AG04449 (cell line): ENCODE data around the gene MEGF11.

Experiments
- CTCF ChIA-PET: fragments of 350-600 bp; formaldehyde crosslinking; extraction: SDS; loops from one replicate; lab custom pipeline; 2021; ENCODE audit warnings: antibody characterized with exemption; lab: Yijun Ruan, JAX
- POLR2A ChIA-PET: fragments of 400-600, 350-600 bp; formaldehyde crosslinking; extraction: SDS; loops from one replicate; lab custom pipeline; 2020; ENCODE audit warnings: antibody characterized with exemption, inconsistent platforms; lab: Yijun Ruan, JAX
- DNase-seq: peaks from one replicate; pipeline ENCODE4 v3.0.0-alpha.2; 2010; ENCODE audit warnings: low read depth, low spot score
- H3K4me3 ChIP-seq: 2 replicates; pipeline ENCODE4 v1.5.1; 2011; ENCODE audit warnings: low read depth, mild to moderate bottlenecking, control low read depth, low read length
- TF ChIP-seq, protein P1 (sequence below): IDR thresholded peaks from one replicate; pipeline ENCODE4 v1.5.1; 2011; ENCODE audit warnings: mild to moderate bottlenecking, moderate library complexity, low read length, control low read depth, inconsistent platforms; ENCODE audit not compliant: insufficient read depth; ENCODE audit errors: missing control alignments

The MEGF11 gene

DNA sequence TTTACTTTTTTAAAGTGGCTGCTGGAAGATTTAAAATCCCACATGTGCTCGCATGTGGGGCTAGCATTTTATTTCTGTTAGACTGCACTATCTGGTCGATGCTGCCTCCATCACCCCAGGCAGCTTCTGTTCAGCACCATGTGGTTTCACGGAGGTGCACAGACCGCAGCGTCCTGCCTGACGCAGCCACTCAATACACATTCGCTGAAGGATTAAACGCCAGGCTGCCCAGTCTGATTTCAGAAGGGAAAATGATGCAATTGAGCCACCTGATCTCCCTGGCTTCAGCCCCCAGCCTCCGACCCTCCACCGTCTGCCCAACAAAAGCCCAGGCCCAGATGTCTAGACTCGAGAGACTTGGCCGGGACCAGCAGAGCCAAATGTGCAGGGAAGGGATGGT lies 84.5 kb downstream of the MEGF11 start:
- CTCF ChIA-PET: no interaction called here
- H3K4me3 ChIP-seq: no peak overlapping the region
- TF ChIP-seq, protein P1, sequence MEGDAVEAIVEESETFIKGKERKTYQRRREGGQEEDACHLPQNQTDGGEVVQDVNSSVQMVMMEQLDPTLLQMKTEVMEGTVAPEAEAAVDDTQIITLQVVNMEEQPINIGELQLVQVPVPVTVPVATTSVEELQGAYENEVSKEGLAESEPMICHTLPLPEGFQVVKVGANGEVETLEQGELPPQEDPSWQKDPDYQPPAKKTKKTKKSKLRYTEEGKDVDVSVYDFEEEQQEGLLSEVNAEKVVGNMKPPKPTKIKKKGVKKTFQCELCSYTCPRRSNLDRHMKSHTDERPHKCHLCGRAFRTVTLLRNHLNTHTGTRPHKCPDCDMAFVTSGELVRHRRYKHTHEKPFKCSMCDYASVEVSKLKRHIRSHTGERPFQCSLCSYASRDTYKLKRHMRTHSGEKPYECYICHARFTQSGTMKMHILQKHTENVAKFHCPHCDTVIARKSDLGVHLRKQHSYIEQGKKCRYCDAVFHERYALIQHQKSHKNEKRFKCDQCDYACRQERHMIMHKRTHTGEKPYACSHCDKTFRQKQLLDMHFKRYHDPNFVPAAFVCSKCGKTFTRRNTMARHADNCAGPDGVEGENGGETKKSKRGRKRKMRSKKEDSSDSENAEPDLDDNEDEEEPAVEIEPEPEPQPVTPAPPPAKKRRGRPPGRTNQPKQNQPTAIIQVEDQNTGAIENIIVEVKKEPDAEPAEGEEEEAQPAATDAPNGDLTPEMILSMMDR: no peak
- no peak for DNase-seq
- POLR2A ChIA-PET: no interaction called here

DNA sequence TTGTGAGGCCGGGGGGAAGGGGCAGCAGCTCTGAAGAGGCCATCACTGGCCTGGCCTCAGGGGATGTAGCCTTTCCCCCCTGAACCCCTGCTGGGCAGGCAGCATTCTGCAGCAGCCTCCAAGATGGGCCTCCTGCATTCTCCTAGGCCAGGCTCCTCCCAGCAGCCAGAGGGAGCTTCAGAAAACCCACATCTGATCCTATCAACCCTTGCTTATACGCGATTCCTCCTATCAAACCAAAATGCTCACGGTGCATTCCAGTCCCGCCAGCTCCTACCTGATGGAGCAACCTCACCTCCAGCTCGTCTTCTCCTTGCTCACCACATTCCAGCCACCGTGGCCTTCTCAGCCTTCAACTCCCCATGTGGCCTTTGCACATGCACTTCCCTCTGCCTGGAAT lies 85.7 kb downstream of the MEGF11 start:
- TF ChIP-seq, protein P1: no peak
- CTCF ChIA-PET: no interaction called here
- POLR2A ChIA-PET: no interaction called here

GRCh38 chr15:66165856-66166255 lies 87.7 kb downstream of the MEGF11 start:
- TF ChIP-seq, protein P1: no peak
- no peak overlapping the region for H3K4me3 ChIP-seq
- no peak for DNase-seq
- ChIA-PET CTCF (no interaction called here), POLR2A (no interaction called here)

More for the DNA sequence above, 85.7 kb downstream of the MEGF11 start:
- no peak for DNase-seq
- H3K4me3 ChIP-seq: no peak overlapping the region

- TF ChIP-seq, protein P1: no peak
- no peak overlapping the region for H3K4me3 ChIP-seq
- CTCF ChIA-PET: no interaction called here
- POLR2A ChIA-PET: no interaction called here
- no peak for DNase-seq
Measured at GRCh38 chr15:66164788-66165187, 88.8 kb downstream of the MEGF11 start.

DNA sequence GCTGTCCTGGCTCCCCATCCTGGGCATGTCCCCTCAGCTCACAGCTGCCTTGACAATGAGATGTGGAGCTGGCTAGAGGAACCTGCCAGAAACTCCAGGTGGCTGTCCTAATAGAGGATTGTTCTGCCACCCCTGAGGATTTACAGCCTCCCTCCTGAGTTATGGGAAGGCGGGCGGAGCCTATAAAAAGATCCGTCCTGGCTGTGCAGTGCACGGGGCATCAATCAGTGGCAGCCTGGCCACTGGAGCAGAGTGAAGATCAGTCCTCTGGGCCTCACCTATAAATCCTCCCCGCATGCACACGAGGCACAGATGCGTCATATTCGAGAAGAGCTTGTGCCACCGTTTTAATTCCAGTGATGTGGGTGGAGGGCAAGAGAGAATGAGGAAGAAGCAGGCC lies 90.0 kb downstream of the MEGF11 start:
- H3K4me3 ChIP-seq: no peak overlapping the region
- CTCF ChIA-PET: no interaction called here
- no peak for DNase-seq
- TF ChIP-seq, protein P1: no peak
- POLR2A ChIA-PET: no interaction called here

DNA sequence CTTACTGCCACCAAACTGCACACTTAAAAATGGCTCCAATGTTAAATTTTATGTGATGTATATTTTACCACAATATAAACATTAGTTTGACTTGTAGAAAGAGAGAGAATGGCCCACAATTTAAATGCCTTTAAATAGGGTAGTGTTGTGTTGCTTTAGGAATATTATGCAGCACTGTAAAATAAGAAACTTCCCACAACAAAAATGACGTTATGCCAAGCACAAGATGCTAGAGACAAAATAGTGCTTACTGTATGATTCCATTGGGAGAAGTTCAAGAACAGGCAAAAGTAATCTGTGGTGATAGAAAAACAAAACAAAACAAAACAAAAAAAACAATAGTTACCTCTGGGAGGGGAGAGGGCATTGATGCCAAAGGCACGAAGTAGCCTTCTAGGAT lies 91.3 kb downstream of the MEGF11 start:
- TF ChIP-seq, protein P1: no peak
- ChIA-PET POLR2A (no interaction called here), CTCF (no interaction called here)
- H3K4me3 ChIP-seq: no peak overlapping the region
- DNase-seq: no peak
